K562 (cell line): Measurements from ENCODE around the gene SLC29A2. TPM values are rescaled to one million over a fixed set of nuclear protein-coding genes. Genes with fewer than 3 reads are reported as not detected.
A peak's percentile ranks its signal among the peaks of the same experiment; 100 is the strongest.

ENCODE experiments used
- ATAC-seq: fragments of 200-7000 bp; cut with Tn5 transposase; 3 replicates; pipeline ENCODE4 v1.9.1; 2020; ENCODE audit warnings: moderate library complexity
- BruUV-seq: library from RNA; stranded (reverse); fragments of 400-500 nt; replicated peaks from 2 replicates; lab custom pipeline; 2021; lab: Mats Ljungman, UMichigan
- CTCF ChIA-PET: fragments of 300-600 bp; formaldehyde crosslinking; extraction: SDS; loops from one replicate; lab custom pipeline; 2021; ENCODE audit warnings: low intra/inter-chr PET ratio; lab: Yijun Ruan, JAX
- POLR2A ChIA-PET: fragments of 300-600, 350-650 bp; sonication (Branson Sonifier 250); formaldehyde crosslinking; extraction: SDS; loops from one replicate; lab custom pipeline; 2021; ENCODE audit warnings: antibody characterized with exemption, inconsistent platforms; lab: Yijun Ruan, JAX
- DNase-seq, 4 experiments: peaks; one replicate each; pipeline versions ENCODE4 v3.0.0 to v3.0.0-alpha.2; 2011 to 2018; ENCODE audit warnings: low spot score in 3 of 4, mixed read lengths in 3 of 4; ENCODE audit errors: extremely low read depth in 1 of 4
- FAIRE-seq: peaks from 2 replicates; lab custom pipeline; 2011; peaks lifted over from hg19 to GRCh38; lab: Jason Lieb, UNC
- H2AFZ ChIP-seq: 2 replicates; pipeline ENCODE4 v1.6.0; 2011; ENCODE audit warnings: low read depth, low read length, control low read depth, inconsistent platforms
- H3K27ac ChIP-seq: fragments of 200-600 bp; 3 replicates; pipeline ENCODE4 v1.8.0; 2011; ENCODE audit warnings: low read depth, mild to moderate bottlenecking, control low read depth, inconsistent platforms, low read length, moderate library complexity, mixed read lengths; ENCODE audit errors: extremely low read depth
- H3K27me3 ChIP-seq, 2 experiments: fragments of 300-600 bp in 1 of 2; 2 replicates in 1 of 2; 3 replicates in 1 of 2; pipeline versions ENCODE4 v1.6.0 to v1.8.0; 2011; ENCODE audit warnings: inconsistent platforms in 2 of 2, low read length in 2 of 2, mild to moderate bottlenecking in 1 of 2, mixed read lengths in 1 of 2, moderate library complexity in 1 of 2; ENCODE audit not compliant: control insufficient read depth in 2 of 2, insufficient read depth in 2 of 2
- H3K36me3 ChIP-seq: fragments of 300-600 bp; 3 replicates; pipeline ENCODE4 v1.8.0; 2011; ENCODE audit warnings: mild to moderate bottlenecking, low read length, inconsistent platforms; ENCODE audit not compliant: control insufficient read depth, insufficient read depth
- H3K4me1 ChIP-seq, 2 experiments: fragments of 200-600 bp in 1 of 2; replicated peaks in 1 of 2; 2 replicates in 1 of 2; 3 replicates in 1 of 2; pipeline versions ENCODE4 v1.5.1 to v1.8.0; 2011; ENCODE audit warnings: inconsistent platforms in 2 of 2, low read length in 2 of 2, mild to moderate bottlenecking in 1 of 2, mixed read lengths in 1 of 2, moderate library complexity in 1 of 2; ENCODE audit not compliant: control insufficient read depth in 2 of 2, insufficient read depth in 2 of 2
- H3K4me2 ChIP-seq: 2 replicates; pipeline ENCODE4 v1.6.1; 2011; ENCODE audit warnings: low read length, control low read depth, inconsistent platforms, mixed read lengths; ENCODE audit not compliant: insufficient read depth
- H3K4me3 ChIP-seq: fragments of 200-600 bp; sonication (generic), shearing (Covaris generic); 2 replicates; pipeline ENCODE4 v1.5.1; 2016; ENCODE audit warnings: control low read depth, inconsistent platforms
- H3K79me2 ChIP-seq: fragments of 200-600 bp; 3 replicates; pipeline ENCODE4 v1.8.0; 2011; ENCODE audit warnings: low read length, inconsistent platforms; ENCODE audit not compliant: control insufficient read depth, insufficient read depth
- H3K9ac ChIP-seq, 2 experiments: 2 replicates each; pipeline versions ENCODE4 v1.6.0 to v1.6.1; 2011; ENCODE audit warnings: low read depth in 2 of 2, low read length in 2 of 2, control low read depth in 1 of 2, inconsistent platforms in 1 of 2, mild to moderate bottlenecking in 1 of 2, mixed read lengths in 1 of 2; ENCODE audit not compliant: insufficient read depth in 1 of 2
- H3K9me1 ChIP-seq: one replicate; pipeline ENCODE4 v1.6.0; 2011; ENCODE audit warnings: inconsistent platforms, mild to moderate bottlenecking, low read length, moderate library complexity; ENCODE audit not compliant: control insufficient read depth, insufficient read depth
- H3K9me3 ChIP-seq: replicated peaks from 2 replicates; pipeline ENCODE4 v1.5.1; 2011; ENCODE audit warnings: low read depth, low read length, inconsistent platforms; ENCODE audit not compliant: control insufficient read depth, insufficient read depth
- H4K20me1 ChIP-seq: replicated peaks from 2 replicates; pipeline ENCODE4 v1.6.1; 2011; ENCODE audit warnings: low read length, inconsistent platforms, mixed read lengths; ENCODE audit not compliant: control insufficient read depth, insufficient read depth
- ARID1B ChIP-seq: fragments of 450-650 bp; IDR thresholded peaks from 2 replicates; pipeline ENCODE4 v1.6.1; 2016; ENCODE audit warnings: antibody characterized with exemption, mild to moderate bottlenecking, inconsistent platforms
- CEBPG ChIP-seq, 3 experiments: fragments of 200-800 bp in 1 of 3; sonication (Bioruptor generic) in 1 of 3; sonication (generic) in 1 of 3; formaldehyde crosslinking in 1 of 3; IDR thresholded peaks in 2 of 3; conservative IDR thresholded peaks in 1 of 3; 2 replicates each; pipeline versions ENCODE4 v1.6.1 to v1.8.0; 2016 to 2022; ENCODE audit warnings: missing compliant biosample characterization in 2 of 3, missing genetic modification characterization in 2 of 3, mild to moderate bottlenecking in 1 of 3, missing genetic modification reagents in 1 of 3
- EGR1 ChIP-seq: fragments of 450-650 bp; conservative IDR thresholded peaks from 2 replicates; pipeline ENCODE4 v1.6.1; 2017; ENCODE audit warnings: mild to moderate bottlenecking
- TFAM ChIP-seq: fragments of 250-450 bp; sonication (Bioruptor Pico); conservative IDR thresholded peaks from 2 replicates; pipeline ENCODE4 v1.5.0; 2021; ENCODE audit warnings: mild to moderate bottlenecking, moderate library complexity
- WGBS: fragments of 100-300 bp; shearing (Covaris generic); methylation state at CpG from one replicate; pipeline ENCODE4 v1.1.6; 2016; ENCODE audit warnings: low coverage, mixed read lengths; ENCODE audit not compliant: insufficient coverage; ENCODE audit errors: missing lambda C conversion rate; 5-methylcytosine and 5-hydroxymethylcytosine counted together
- in situ Hi-C: fragments of 300-500 bp; cut with MboI; formaldehyde crosslinking; loops from 4 replicates; pipeline ENCODE4 v1.15.0; 2018; ENCODE audit warnings: inconsistent platforms, mixed read lengths
- intact Hi-C: fragments of 100-400 bp; cut with micrococcal nuclease; formaldehyde crosslinking; loops from 2 replicates; pipeline ENCODE4 v1.14.2; 2022
- polyA plus RNA-seq, 8 experiments: library from polyadenylated mRNA; depleted of rRNA in 4 of 8; stranded (reverse) in 5 of 8; unstranded in 3 of 8; fragments of >200 nt; fragmentation: Nextera tagmentation in 2 of 8; fragmentation: Illumina TruSeq in 1 of 8; extraction: Ambion mirVana in 2 of 8; extraction: Trizol in 1 of 8; gene quantifications; 2 replicates each; pipeline versions ENCODE4 v1.2.1 to v1.2.3, GENCODE V29; 2011 to 2014; ENCODE audit warnings: inconsistent platforms in 1 of 8, missing spikeins in 1 of 8
- total RNA-seq, 7 experiments: library from RNA; depleted of rRNA in 6 of 7; stranded (reverse); fragments of >200 nt in 6 of 7; fragmentation: Illumina TruSeq in 2 of 7; extraction: Trizol in 2 of 7; gene quantifications; 2 replicates each; pipeline versions ENCODE4 v1.2.1 to v1.2.3, GENCODE V29; 2011 to 2021; ENCODE audit warnings: low replicate concordance in 1 of 7

The SLC29A2 gene
- total and polyA plus RNA-seq, 9 of the 15 experiments (the other 6 are each of a cell fraction or from before 2014, with no cell fraction given): 2.4 to 48.6 (median 14.2) TPM

- peak; percentile 64 for TF ChIP-seq CEBPG (CRISPR knock-in tag; IDR thresholded peaks at IDR 0.05)
- peak; percentile 80 to 93 for TF ChIP-seq CEBPG (tag; conservative IDR thresholded peaks at IDR 0.05 in 1 of 2, IDR thresholded peaks at IDR 0.05 in 1 of 2)
Measured at GRCh38 chr11:66317723-66318599, 53.6 kb downstream of the SLC29A2 start (continued).

DNA sequence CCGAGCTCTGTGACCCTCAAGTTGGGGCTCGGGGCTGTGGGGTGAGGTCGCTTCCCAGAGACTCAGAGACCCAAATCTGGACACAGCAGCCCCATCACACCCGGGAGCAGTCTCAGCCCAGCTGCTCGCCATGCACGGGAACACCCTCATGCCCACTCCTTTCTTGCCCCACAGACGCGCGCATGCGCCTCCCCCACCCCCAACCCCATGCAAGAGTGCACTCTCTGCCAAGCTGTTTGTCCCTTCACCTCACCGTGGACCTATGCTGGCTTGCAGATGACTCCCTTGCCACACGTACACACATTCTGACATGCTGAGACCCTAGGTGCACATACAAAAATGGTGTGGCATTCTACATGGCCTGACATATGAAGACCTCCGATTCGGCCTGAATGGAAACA is 54.2 kb downstream of the SLC29A2 start:
- H3K27ac ChIP-seq: no peak overlapping the region
- no peaks in the 10 kb centered on the region for H3K9me1 ChIP-seq
- H3K27me3 ChIP-seq: no peaks in the 10 kb centered on the region
- no peaks in the 10 kb centered on the region for H3K36me3 ChIP-seq
- WGBS: 61% methylated on average over 11 of the region's 14 CpGs
- BruUV-seq: no TSS peak
- peaks cover 6 to 56% of the 10 kb centered on the region in 2 experiments for H3K4me1 ChIP-seq
- CTCF ChIA-PET: no interaction called here
- intact Hi-C loops: no loop called here
- no peaks in the 10 kb centered on the region for H3K79me2 ChIP-seq
- H3K9ac ChIP-seq: no peak overlapping the region
- H3K9me3 ChIP-seq: no peaks in the 10 kb centered on the region
- ATAC-seq (no peak), DNase-seq (no peak), FAIRE-seq (no peak)
- POLR2A ChIA-PET: interaction anchor here (0.6 to 0.9 kb wide), 2 partner anchors 26 to 75 kb away, joined by 3 to 4 read pairs; no protein-coding TSS in a partner anchor
- no peak overlapping the region for H2AFZ ChIP-seq
- H3K4me3 ChIP-seq: no peak overlapping the region
- H4K20me1 ChIP-seq: no peaks in the 10 kb centered on the region
- TF ChIP-seq TFAM (CRISPR knock-in tag) (no peak), EGR1 (no peak), ARID1B (no peak)
- H3K4me2 ChIP-seq: no peak overlapping the region
- in situ Hi-C loops: no loop called here
